Adrenal gland (tissue), 12 donors: ENCODE measurements around the gene RAD51B. TPM values are rescaled to one million over a fixed set of nuclear protein-coding genes. Genes with fewer than 3 reads are reported as not detected.

ENCODE experiments used
- DNase-seq, 7 donors: peaks; one replicate each; pipeline ENCODE4 v3.0.0-alpha.2; 2019 to 2020
- H3K27ac ChIP-seq, 5 donors: fragments of 200-600 bp; sonication (generic) in 4 of 5; 1 replicate in 3 of 5; 2 replicates in 2 of 5; pipeline versions ENCODE4 v1.5.1 to v1.8.0; 2016 to 2020; ENCODE audit warnings: mild to moderate bottlenecking in 1 of 5
- H3K27me3 ChIP-seq: fragments of 200-600 bp; 2 replicates; pipeline ENCODE4 v1.8.0; 2021
- H3K36me3 ChIP-seq, 2 donors: fragments of 200-600 bp; replicated peaks in 1 of 2; 1 replicate in 1 of 2; 2 replicates in 1 of 2; pipeline versions ENCODE4 v1.5.1 to v1.8.0; 2018 to 2022
- H3K4me1 ChIP-seq, 2 donors: fragments of 200-600 bp; replicated peaks in 1 of 2; 1 replicate in 1 of 2; 2 replicates in 1 of 2; pipeline versions ENCODE4 v1.5.1 to v1.8.0; 2018 to 2021
- H3K4me3 ChIP-seq, 4 donors: fragments of 200-600 bp; sonication (generic) in 3 of 4; one replicate each; pipeline ENCODE4 v1.5.1; 2016 to 2018
- H3K9me3 ChIP-seq, 3 donors: fragments of 200-600 bp; sonication (generic) in 1 of 3; replicated peaks in 1 of 3; 1 replicate in 2 of 3; 2 replicates in 1 of 3; pipeline versions ENCODE4 v1.5.1 to v1.8.0; 2016 to 2021
- CTCF ChIP-seq, 6 experiments: fragments of 450-650 bp in 4 of 6; fragments of 200-600 bp in 2 of 6; sonication (generic) in 1 of 6; IDR thresholded peaks; 1 replicate in 5 of 6; 2 replicates in 1 of 6; pipeline versions ENCODE4 v1.5.1 to v1.8.0; 2016 to 2021; ENCODE audit warnings: antibody characterized with exemption in 6 of 6, mild to moderate bottlenecking in 2 of 6, moderate library complexity in 1 of 6
- POLR2A ChIP-seq, 2 donors: fragments of 450-650 bp; IDR thresholded peaks; one replicate each; pipeline ENCODE4 v1.6.1; 2017; ENCODE audit warnings: antibody characterized with exemption in 2 of 2, mild to moderate bottlenecking in 2 of 2, moderate library complexity in 1 of 2
- WGBS, 4 donors: extraction: QIAGEN DNeasy Blood & Tissue Kit in 2 of 4; methylation state at CpG; one replicate each; pipeline versions ENCODE4 v1.1.5 to v1.1.7; 2013 to 2017; 5-methylcytosine and 5-hydroxymethylcytosine counted together
- intact Hi-C, 2 donors: fragments of 100-400 bp; cut with DNase I; formaldehyde crosslinking; loops; one replicate each; pipeline versions ENCODE4 v1.14.1 to v1.15.0; 2022 to 2023
- polyA plus RNA-seq, 3 donors: library from polyadenylated mRNA; stranded (reverse); fragments of 200-250 nt in 2 of 3; fragments of 350-450 nt in 1 of 3; fragmentation: Illumina TruSeq in 1 of 3; extraction: RNeasy Lipid Tissue Mini Kit (QIAGEN cat#74804) in 1 of 3; gene quantifications; one replicate each; pipeline ENCODE4 v1.2.3, GENCODE V29; 2013 to 2014
- total RNA-seq, 9 donors: library from RNA; depleted of rRNA in 4 of 9; stranded (reverse); fragments of >200 nt in 4 of 9; fragments of 120-200 nt in 1 of 9; fragmentation: NEBNext Ultra II Directional in 1 of 9; extraction: Animal tissue kit (Norgen Biotek cat#: 25700) in 1 of 9; gene quantifications; one replicate each; pipeline versions ENCODE4 v1.1.0 to v1.2.4, GENCODE V29; 2013 to 2023
- donor health status: healthy with polysubstance abuse.
- donor health status: Bipolar disorder and iron deficiency.
- donor health status: DM: yes; HTN: yes; CAD: no.
- donor health status: DM: no; HTN: no; CAD: no.
- donor health status: DM: no; HTN: no; CAD: no.
- donor health status: DM: yes; HTN: yes; CAD: no.

The RAD51B gene
- total and polyA plus RNA-seq, 12 donors = 2.3 to 24.6 (median 12.4) TPM

DNA sequence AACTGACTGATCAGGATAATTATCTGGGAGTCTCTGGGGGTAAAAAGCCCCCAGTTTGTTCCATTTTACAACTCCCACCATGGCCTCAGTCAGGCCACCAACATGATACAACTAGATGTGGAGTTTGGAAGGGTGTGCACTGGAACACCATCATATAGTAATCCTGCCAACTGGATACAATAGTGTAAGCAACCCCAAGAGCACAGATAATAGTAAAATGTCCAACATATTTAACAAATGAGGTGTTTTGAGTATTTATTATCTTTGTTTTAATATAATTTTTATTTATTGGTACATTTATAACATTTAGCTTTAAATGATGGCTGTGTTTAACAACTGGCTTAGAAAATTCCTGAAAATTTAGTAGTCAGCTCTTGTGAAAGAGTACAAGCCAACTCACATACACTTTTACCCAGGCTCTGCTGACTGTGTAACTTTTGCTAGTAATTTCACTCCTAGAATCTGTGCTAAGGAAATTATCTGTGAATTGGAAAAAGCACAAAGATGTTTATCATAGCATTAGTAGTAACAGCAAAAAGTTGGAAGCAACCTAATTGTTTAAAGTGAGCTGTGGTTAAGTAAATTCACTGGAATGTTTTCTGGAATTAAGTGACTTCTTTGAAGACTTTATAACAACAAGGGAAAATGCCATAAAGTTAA lies 196.8 kb downstream of the RAD51B start:
- Histone ChIP-seq H3K27me3 (no peaks in the 10 kb centered on the region), H3K4me3 (no peak overlapping the region), H3K27ac (no peak overlapping the region), H3K4me1 (no peaks in the 10 kb centered on the region), H3K9me3 (no peaks in the 10 kb centered on the region), H3K36me3 (no peaks in the 10 kb centered on the region)
- TF ChIP-seq CTCF (IDR thresholded peaks at IDR 0.05) = no peak
- TF ChIP-seq POLR2A (IDR thresholded peaks at IDR 0.05) = no peak
- intact Hi-C loops = no loop called here
- DNase-seq = no peak

DNA sequence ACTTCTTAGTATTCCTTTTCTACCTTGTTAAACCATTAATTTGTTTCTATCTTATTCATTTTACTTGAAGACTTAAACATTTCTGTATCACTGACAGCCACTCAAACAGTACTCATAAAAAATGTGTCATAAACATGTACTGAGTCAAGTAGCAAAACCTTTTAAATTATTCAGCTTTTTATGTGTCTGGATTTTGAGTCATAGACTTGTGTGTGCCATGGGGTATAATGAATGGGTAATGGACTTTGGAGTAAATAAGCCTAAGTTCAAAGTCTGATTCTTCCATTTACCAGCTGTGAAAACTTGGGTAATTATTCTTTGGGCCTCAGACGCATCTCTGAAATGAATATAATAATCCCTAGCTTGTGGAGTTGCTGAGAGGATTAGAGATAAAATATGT lies 199.0 kb downstream of the RAD51B start:
- DNase-seq = no peak
- TF ChIP-seq POLR2A (IDR thresholded peaks at IDR 0.05) (no peak), CTCF (IDR thresholded peaks at IDR 0.05) (no peak)
- 88 to 100% (median 93%) methylated on average over 1 of the region's 1 CpG for WGBS, 4 donors
- intact Hi-C loops = no loop called here
- H3K27ac ChIP-seq = no peak overlapping the region
- no peaks in the 10 kb centered on the region for H3K27me3 ChIP-seq
- no peaks in the 10 kb centered on the region for H3K4me1 ChIP-seq
- no peak overlapping the region for H3K4me3 ChIP-seq
- no peaks in the 10 kb centered on the region for H3K36me3 ChIP-seq
- H3K9me3 ChIP-seq = no peaks in the 10 kb centered on the region

GRCh38 chr14:68020493-68020892 lies 200.9 kb downstream of the RAD51B start:
- Histone ChIP-seq H3K9me3 (no peaks in the 10 kb centered on the region), H3K27me3 (no peaks in the 10 kb centered on the region), H3K4me1 (no peaks in the 10 kb centered on the region), H3K4me3 (no peak overlapping the region), H3K27ac (no peak overlapping the region), H3K36me3 (no peaks in the 10 kb centered on the region)
- intact Hi-C loops = no loop called here
- TF ChIP-seq CTCF (IDR thresholded peaks at IDR 0.05) = no peak
- no peak for TF ChIP-seq POLR2A (IDR thresholded peaks at IDR 0.05)
- DNase-seq = no peak
- WGBS, 4 donors = 95 to 96% (median 96%) methylated on average over 1 of the region's 1 CpG

DNA sequence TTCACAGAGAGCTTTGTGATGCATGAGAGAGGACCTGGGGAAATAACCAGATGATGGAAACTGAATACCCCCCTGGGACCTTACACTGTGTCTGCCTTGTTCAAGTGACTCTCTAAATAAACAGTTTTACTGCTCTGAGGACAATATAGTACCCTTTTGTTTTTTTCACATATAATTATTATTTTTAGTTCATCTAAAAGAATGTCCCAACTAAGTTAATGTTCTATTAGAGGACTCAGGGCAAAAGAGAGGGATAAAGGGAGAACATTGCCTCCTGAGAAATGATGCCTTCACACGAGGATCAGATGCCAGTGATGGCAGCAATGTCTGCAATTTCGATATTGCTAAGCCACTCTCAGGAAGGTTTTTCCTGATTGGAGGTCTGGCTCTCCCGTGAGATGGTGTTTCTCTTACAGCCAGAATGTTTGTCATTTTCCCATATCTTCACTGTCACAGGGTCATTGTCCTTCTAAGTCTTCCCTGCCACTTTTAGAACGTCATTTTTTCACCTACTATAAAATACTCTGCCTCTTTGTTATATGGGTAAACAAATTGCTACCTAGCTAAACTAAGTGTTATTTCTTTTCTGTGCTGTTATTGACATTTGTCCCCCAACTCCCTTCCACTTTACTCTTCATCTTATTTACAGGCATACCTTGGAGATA lies 201.6 kb downstream of the RAD51B start:
- TF ChIP-seq CTCF (IDR thresholded peaks at IDR 0.05) (no peak), POLR2A (IDR thresholded peaks at IDR 0.05) (no peak)
- Histone ChIP-seq H3K27me3 (no peaks in the 10 kb centered on the region), H3K4me3 (no peak overlapping the region), H3K4me1 (no peaks in the 10 kb centered on the region), H3K27ac (no peak overlapping the region), H3K36me3 (no peaks in the 10 kb centered on the region), H3K9me3 (no peaks in the 10 kb centered on the region)
- WGBS, 4 donors = 29 to 46% (median 34%) methylated on average over 4 of the region's 4 CpGs
- DNase-seq = no peak
- intact Hi-C loops = no loop called here
